ENCODE measurements around the gene PCDH9.

Gene PCDH9

DNA sequence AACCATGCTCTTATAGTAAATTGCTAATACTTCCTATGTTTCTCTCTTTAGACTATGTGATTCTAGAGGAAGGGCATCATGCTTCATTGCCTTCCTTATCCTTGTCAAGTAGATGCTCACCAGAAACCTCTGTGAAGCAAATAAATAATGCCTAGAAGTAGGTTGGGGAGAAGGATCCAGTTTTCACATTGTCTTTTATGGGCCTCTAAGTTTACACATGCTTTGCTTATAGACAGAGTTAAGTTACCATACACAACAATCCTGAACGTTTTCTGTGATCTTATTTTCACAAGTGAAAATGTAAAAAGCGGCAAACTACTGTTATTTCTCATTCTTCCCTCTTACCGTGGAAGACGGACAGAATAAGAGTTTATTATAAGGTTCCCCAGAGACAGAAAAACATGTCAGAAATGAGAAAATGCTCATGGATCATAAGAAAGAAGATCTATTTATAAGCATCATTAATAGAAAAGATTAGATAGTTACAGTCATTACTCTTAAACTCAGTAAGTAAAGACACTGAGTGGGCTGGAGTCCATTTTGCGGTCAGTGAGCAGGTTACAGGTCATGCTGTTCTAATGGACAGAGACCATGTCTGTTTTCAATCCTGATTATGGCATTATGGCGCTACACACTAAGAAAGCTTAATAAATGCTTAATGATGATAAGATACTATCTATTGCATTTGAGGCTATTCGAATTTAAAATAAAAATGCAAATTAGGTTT lies 723.9 kb downstream of the PCDH9 start:
- in situ Hi-C loops (cut with HindIII; ENCODE audit: low sequenced_read_pairs), result no loop called here

DNA sequence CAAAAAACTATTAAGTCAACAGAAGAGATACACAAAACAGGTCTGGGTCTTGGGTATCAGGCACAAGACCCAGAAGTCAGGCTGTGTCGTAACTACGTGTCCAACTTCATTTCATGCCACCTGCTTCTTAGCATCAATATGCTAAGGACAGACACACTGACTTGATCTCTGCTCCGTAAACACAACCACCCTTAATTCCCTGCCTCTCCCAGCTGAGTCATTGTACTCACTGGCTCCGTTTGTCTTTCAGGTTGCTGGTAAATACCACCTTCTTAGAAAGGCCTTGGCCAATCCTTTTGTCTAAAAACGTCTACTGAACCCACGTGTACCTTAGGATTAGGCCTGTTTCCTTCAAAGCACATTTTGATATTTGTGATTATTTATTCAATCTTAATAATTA lies 726.2 kb downstream of the PCDH9 start:
- in situ Hi-C loops (cut with HindIII; ENCODE audit: low sequenced_read_pairs), result no loop called here

DNA sequence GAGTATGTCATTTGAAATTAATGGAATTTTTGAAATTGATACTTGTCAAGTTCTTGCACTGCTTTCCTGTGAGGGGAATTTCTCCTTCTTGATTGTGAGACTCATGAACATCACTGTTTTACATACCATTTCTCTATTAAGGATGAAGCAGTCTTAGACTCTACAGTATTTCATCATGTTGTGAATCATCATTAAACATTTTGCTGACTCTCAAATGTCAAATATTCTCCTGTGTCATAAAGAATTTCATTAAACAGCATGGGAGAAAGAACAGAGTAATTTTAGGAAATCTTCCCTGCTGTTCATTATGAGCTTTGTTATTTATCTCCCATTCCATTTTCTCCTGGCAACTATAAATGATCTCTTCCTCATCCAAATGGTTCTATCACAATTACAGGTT lies 729.0 kb downstream of the PCDH9 start:
- in situ Hi-C loops (cut with HindIII; ENCODE audit: low sequenced_read_pairs), result no loop called here

- in situ Hi-C loops (cut with HindIII; ENCODE audit: low sequenced_read_pairs), result no loop called here
Measured at GRCh38 chr13:66492479-66492878, 737.7 kb downstream of the PCDH9 start.

- in situ Hi-C loops (cut with HindIII; ENCODE audit: low sequenced_read_pairs), result no loop called here
Measured at GRCh38 chr13:66491251-66491650, 738.9 kb downstream of the PCDH9 start.

GRCh38 chr13:66489586-66489985 lies 740.5 kb downstream of the PCDH9 start:
- in situ Hi-C loops (cut with HindIII; ENCODE audit: low sequenced_read_pairs), result no loop called here

GRCh38 chr13:66489172-66489571 lies 741.0 kb downstream of the PCDH9 start:
- in situ Hi-C loops (cut with HindIII; ENCODE audit: low sequenced_read_pairs), result no loop called here

DNA sequence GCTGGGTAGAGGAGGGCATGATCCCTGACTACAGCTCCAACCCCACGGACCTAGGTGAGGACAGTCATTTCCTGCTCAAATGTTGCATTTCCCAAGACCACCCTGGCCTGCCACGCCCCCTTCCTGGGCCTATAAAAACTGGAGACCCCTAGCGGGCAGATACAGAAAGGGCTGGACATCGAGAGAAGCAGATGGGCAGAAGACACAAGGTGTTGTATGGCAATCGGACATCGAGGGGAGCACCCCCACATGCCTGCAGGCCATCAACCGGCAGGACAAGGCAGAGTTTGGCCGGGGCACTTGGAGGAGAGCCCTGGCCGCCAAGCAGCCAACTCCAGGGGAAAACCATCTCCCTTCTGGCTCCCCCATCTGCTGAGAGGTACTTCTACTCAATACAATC lies 746.4 kb downstream of the PCDH9 start:
- in situ Hi-C loops (cut with HindIII; ENCODE audit: low sequenced_read_pairs), result no loop called here

- in situ Hi-C loops (cut with HindIII; ENCODE audit: low sequenced_read_pairs), result no loop called here
Measured at GRCh38 chr13:66482836-66483235, 747.3 kb downstream of the PCDH9 start.

DNA sequence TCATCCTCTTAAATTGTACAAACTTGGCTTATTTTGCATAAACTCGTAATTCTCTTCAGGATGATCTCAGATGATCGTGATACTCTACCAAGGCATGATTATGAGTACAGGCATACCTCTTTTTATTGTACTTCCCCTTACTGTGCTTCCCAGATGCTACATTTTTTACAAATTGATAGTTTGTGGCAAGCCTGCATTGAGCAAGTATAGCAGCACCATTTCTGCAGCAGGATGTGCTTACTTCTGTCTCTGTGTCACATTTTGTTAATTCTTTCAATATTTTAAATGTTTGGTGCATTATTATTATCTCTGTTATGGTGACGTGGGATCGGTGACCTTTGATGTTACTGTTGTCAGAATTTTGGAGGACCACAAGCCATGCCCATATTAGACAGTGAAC lies 752.3 kb downstream of the PCDH9 start:
- in situ Hi-C loops (cut with HindIII; ENCODE audit: low sequenced_read_pairs), result no loop called here

DNA sequence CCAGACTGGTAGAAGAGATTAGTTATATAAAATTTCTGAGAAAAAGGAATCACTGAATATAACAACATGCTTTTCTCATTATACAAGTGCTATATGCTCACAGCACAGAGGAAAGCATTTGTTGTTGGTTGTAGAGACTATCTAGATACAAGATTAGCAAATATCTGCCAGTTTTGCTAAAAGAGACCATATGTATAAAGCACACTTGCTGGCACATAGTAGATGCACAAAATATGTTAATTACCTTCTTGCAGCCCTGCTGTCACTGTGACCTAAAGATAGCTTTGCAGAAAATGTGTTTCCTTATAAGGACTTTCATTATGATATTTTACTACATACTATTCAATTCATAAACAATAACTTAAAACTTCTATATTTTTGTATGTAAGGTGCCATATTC lies 755.1 kb downstream of the PCDH9 start:
- in situ Hi-C loops (cut with HindIII; ENCODE audit: low sequenced_read_pairs), result no loop called here

- in situ Hi-C loops (cut with HindIII; ENCODE audit: low sequenced_read_pairs), result no loop called here
Measured at GRCh38 chr13:66469745-66470144, 760.4 kb downstream of the PCDH9 start.

GRCh38 chr13:66468656-66469055 lies 761.5 kb downstream of the PCDH9 start:
- in situ Hi-C loops (cut with HindIII; ENCODE audit: low sequenced_read_pairs), result no loop called here

- in situ Hi-C loops (cut with HindIII; ENCODE audit: low sequenced_read_pairs), result no loop called here
Measured at GRCh38 chr13:66462187-66462586, 767.9 kb downstream of the PCDH9 start.

- in situ Hi-C loops (cut with HindIII; ENCODE audit: low sequenced_read_pairs), result no loop called here
Measured at GRCh38 chr13:66461021-66461420, 769.1 kb downstream of the PCDH9 start.

DNA sequence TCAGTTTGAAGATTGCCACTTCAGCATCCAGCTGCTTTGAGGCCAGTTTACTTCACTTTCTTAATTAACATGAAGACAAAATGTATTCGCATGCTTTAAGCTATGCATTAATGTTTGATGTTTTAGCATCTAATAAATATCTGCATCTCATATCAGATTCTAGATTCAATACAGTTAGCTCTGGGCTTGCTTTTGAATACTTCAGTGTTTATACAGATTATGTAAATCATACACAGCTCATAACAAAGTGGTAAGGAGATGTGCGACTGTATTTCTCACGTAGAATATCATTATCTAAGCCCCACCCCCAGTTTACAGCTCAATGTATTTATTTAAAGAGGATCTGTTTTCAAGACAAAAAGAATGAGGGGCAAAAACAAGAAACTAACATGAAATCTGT lies 770.5 kb downstream of the PCDH9 start:
- in situ Hi-C loops (cut with HindIII; ENCODE audit: low sequenced_read_pairs), result no loop called here

GRCh38 chr13:66459143-66459542 lies 771.0 kb downstream of the PCDH9 start:
- in situ Hi-C loops (cut with HindIII; ENCODE audit: low sequenced_read_pairs), result no loop called here

DNA sequence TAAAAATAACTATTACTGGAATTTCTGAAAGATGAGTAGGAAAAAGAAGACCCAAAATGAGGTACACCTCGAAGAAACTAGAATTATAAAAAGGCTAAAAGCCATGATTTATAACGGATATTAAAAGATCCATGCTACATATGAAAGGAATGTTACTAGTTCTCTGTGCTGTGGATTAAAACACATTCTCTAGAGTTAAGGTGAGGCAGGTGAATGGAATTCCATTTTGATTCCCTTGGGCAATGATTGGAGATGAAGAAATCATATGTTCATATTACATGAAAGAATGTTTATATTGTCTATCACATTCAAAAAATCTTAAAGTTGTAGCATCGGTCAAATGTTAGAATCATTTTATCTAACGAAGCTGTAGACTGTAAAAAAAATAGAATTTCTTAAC lies 783.7 kb downstream of the PCDH9 start:
- in situ Hi-C loops (cut with HindIII; ENCODE audit: low sequenced_read_pairs), result no loop called here

GRCh38 chr13:66443926-66444325 lies 786.2 kb downstream of the PCDH9 start:
- in situ Hi-C loops (cut with HindIII; ENCODE audit: low sequenced_read_pairs), result no loop called here

DNA sequence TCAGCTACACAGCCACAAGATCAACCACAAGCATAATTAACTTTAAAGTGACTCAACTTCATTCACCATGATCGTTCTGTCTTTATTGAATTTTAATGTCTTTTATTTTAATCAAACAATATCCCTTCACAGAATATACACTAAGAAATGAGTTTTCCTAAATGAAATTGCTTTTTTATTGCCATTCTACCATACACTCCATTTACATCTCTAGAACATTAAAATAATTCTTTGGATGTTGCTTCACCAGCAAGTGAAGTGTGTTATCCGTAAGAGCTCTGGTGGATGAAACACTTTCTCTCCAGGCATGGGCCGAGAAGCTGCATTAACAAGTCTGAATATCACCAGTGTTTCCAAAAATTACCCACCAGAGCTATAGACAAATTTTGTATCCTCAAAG lies 789.2 kb downstream of the PCDH9 start:
- in situ Hi-C loops (cut with HindIII; ENCODE audit: low sequenced_read_pairs), result no loop called here

GRCh38 chr13:66430728-66431127 lies 799.4 kb downstream of the PCDH9 start:
- in situ Hi-C loops (cut with HindIII; ENCODE audit: low sequenced_read_pairs), result no loop called here

DNA sequence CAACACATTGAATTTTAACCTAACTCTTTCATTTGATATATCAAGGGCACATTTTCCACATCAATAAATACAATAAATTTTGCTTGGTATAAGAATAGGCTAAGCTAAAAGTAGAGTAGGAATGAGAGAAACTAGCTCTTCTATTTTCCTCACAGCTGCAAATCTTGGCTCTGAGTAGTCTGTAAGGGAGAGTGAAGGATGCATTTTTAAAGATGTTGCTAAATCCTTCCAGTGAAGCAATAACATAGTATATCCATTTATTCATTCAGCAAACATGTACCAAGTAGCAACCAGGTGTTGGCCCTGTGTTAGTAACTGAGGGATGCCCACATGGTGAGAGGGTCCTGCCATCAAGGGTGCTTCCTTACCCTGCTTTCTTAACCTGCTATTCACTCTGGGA lies 799.9 kb downstream of the PCDH9 start:
- in situ Hi-C loops (cut with HindIII; ENCODE audit: low sequenced_read_pairs), result no loop called here

GRCh38 chr13:66429156-66429555 lies 801.0 kb downstream of the PCDH9 start:
- in situ Hi-C loops (cut with HindIII; ENCODE audit: low sequenced_read_pairs), result no loop called here
